Testis (tissue), 3 donors: ENCODE results near the gene COQ2. TPM values are rescaled to one million over a fixed set of nuclear protein-coding genes. Genes with fewer than 3 reads are reported as not detected.

ENCODE experiments used
- DNase-seq: peaks from one replicate; pipeline ENCODE4 v3.0.0-alpha.2; 2019
- H3K27ac ChIP-seq, 2 donors: fragments of 200-600 bp; sonication (generic); one replicate each; pipeline ENCODE4 v1.5.1; 2019
- H3K27me3 ChIP-seq: fragments of 200-600 bp; sonication (generic); one replicate; pipeline ENCODE4 v1.5.1; 2019
- H3K36me3 ChIP-seq: fragments of 200-600 bp; sonication (generic); one replicate; pipeline ENCODE4 v1.5.1; 2017; ENCODE audit warnings: low read depth; ENCODE audit errors: missing control alignments
- H3K4me1 ChIP-seq: fragments of 200-600 bp; sonication (generic); one replicate; pipeline ENCODE4 v1.5.1; 2019
- H3K4me3 ChIP-seq, 2 donors: fragments of 200-600 bp; sonication (generic); one replicate each; pipeline ENCODE4 v1.5.1; 2017 to 2019
- H3K9me3 ChIP-seq: fragments of 200-600 bp; sonication (generic); one replicate; pipeline ENCODE4 v1.5.1; 2017
- POLR2A ChIP-seq: fragments of 450-650 bp; IDR thresholded peaks from one replicate; pipeline ENCODE4 v1.6.1; 2017; ENCODE audit warnings: antibody characterized with exemption, mild to moderate bottlenecking, moderate library complexity
- WGBS, 2 donors: methylation state at CpG; one replicate each; pipeline ENCODE4 v1.1.5; 2018; 5-methylcytosine and 5-hydroxymethylcytosine counted together
- intact Hi-C: fragments of 100-400 bp; cut with DNase I; formaldehyde crosslinking; loops from one replicate; pipeline ENCODE4 v1.15.1; 2023; ENCODE audit warnings: low total_unique reads
- polyA plus RNA-seq: library from polyadenylated mRNA; stranded (reverse); fragments of 350-450 nt; fragmentation: Illumina TruSeq; extraction: RNeasy Lipid Tissue Mini Kit (QIAGEN cat#74804); gene quantifications from one replicate; pipeline ENCODE4 v1.2.3, GENCODE V29; 2014; ENCODE audit warnings: low read depth, low replicate concordance; ENCODE audit not compliant: insufficient read depth
- total RNA-seq, 2 donors: library from RNA; depleted of rRNA; stranded (reverse); fragments of >200 nt; gene quantifications; one replicate each; pipeline ENCODE4 v1.2.3, GENCODE V29; 2016
- TF ChIP-seq, protein P1 (sequence below), 3 experiments: fragments of 450-650 bp in 2 of 3; fragments of 200-600 bp in 1 of 3; sonication (generic) in 1 of 3; IDR thresholded peaks; one replicate each; pipeline ENCODE4 v1.5.1; 2016 to 2019; ENCODE audit warnings: antibody characterized with exemption in 3 of 3, mild to moderate bottlenecking in 2 of 3, moderate library complexity in 1 of 3

The COQ2 gene
- total and polyA plus RNA-seq, 3 donors from 2014 or later = 9.5 to 19.4 (median 18.8) TPM

DNA sequence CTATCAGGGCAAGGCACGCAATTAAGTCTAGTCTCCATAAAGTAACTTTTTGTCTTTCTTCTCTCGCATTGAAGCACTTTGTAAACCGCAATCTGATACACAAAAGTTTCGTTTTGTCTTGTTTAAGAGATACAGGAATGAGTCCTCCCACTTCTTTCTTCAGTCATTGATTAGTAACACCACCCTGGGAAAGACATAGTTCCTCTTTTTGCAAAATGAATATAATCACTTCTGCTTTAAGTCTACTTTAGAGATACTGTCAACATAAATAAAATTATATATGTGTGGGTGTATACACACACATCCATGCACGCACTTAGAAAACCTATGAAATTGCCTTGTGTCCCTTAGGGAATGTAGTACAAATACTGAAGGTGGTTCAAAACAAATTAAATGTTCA, 11.7 kb downstream of the COQ2 start:
- no peaks in the 10 kb centered on the region for H3K36me3 ChIP-seq
- H3K27ac ChIP-seq = no peak overlapping the region
- no peaks in the 10 kb centered on the region for H3K4me1 ChIP-seq
- H3K4me3 ChIP-seq = no peak overlapping the region
- no peaks in the 10 kb centered on the region for H3K9me3 ChIP-seq
- DNase-seq = no peak
- 57 to 67% methylated on average over 5 of the region's 5 CpGs for WGBS, 2 donors
- no peaks in the 10 kb centered on the region for H3K27me3 ChIP-seq
- intact Hi-C loops = no loop called here
- TF ChIP-seq, protein P1, sequence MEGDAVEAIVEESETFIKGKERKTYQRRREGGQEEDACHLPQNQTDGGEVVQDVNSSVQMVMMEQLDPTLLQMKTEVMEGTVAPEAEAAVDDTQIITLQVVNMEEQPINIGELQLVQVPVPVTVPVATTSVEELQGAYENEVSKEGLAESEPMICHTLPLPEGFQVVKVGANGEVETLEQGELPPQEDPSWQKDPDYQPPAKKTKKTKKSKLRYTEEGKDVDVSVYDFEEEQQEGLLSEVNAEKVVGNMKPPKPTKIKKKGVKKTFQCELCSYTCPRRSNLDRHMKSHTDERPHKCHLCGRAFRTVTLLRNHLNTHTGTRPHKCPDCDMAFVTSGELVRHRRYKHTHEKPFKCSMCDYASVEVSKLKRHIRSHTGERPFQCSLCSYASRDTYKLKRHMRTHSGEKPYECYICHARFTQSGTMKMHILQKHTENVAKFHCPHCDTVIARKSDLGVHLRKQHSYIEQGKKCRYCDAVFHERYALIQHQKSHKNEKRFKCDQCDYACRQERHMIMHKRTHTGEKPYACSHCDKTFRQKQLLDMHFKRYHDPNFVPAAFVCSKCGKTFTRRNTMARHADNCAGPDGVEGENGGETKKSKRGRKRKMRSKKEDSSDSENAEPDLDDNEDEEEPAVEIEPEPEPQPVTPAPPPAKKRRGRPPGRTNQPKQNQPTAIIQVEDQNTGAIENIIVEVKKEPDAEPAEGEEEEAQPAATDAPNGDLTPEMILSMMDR (IDR thresholded peaks at IDR 0.05) = no peak
- TF ChIP-seq POLR2A = no peak

DNA sequence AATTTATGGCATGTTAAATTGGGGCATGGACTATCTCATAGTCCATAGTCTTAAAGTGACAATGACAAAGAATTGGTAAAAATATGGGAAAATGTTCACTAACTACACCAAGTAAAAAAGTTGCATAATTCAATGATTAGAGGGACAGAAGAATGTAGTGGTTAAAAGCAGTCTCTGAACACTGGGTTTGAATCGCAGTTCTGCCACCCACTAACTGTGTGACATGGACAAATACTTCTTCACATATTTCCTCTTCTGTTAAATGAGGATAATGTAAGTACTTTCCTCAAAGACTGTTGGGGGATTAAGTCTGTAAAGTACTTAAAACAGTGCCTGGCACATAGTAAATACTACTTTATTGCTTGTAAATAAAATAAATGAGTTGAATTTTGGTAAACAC, 15.3 kb downstream of the COQ2 start:
- H3K27ac ChIP-seq = no peak overlapping the region
- WGBS, 2 donors = 91 to 96% methylated on average over 1 of the region's 1 CpG
- TF ChIP-seq, protein P1 (IDR thresholded peaks at IDR 0.05) = no peak
- no peaks in the 10 kb centered on the region for H3K36me3 ChIP-seq
- no peak overlapping the region for H3K4me3 ChIP-seq
- no peaks in the 10 kb centered on the region for H3K4me1 ChIP-seq
- no peak for DNase-seq
- no peaks in the 10 kb centered on the region for H3K9me3 ChIP-seq
- intact Hi-C loops = no loop called here
- H3K27me3 ChIP-seq = no peaks in the 10 kb centered on the region

- Histone ChIP-seq H3K27ac (no peak overlapping the region), H3K27me3 (no peaks in the 10 kb centered on the region), H3K36me3 (no peaks in the 10 kb centered on the region), H3K4me3 (no peak overlapping the region), H3K4me1 (no peaks in the 10 kb centered on the region), H3K9me3 (no peaks in the 10 kb centered on the region)
- intact Hi-C loops = no loop called here
- 48 to 92% methylated on average over 2 of the region's 2 CpGs for WGBS, 2 donors
- TF ChIP-seq POLR2A = no peak
- TF ChIP-seq, protein P1 (IDR thresholded peaks at IDR 0.05) = no peak
- no peak for DNase-seq
Measured at GRCh38 chr4:83268491-83268890, 16.1 kb downstream of the COQ2 start.

- 92 to 95% methylated on average over 3 of the region's 3 CpGs for WGBS, 2 donors
- no peak overlapping the region for H3K27ac ChIP-seq
- H3K4me1 ChIP-seq = no peaks in the 10 kb centered on the region
- H3K36me3 ChIP-seq = no peaks in the 10 kb centered on the region
- H3K9me3 ChIP-seq = no peaks in the 10 kb centered on the region
- TF ChIP-seq, protein P1 (IDR thresholded peaks at IDR 0.05) = no peak
- TF ChIP-seq POLR2A = no peak
- no peak overlapping the region for H3K4me3 ChIP-seq
- DNase-seq = no peak
- intact Hi-C loops = no loop called here
- no peaks in the 10 kb centered on the region for H3K27me3 ChIP-seq
Measured at GRCh38 chr4:83267830-83268475, 16.6 kb downstream of the COQ2 start.

- 87 to 92% methylated on average over 7 of the region's 7 CpGs for WGBS, 2 donors
- intact Hi-C loops = no loop called here
- DNase-seq = no peak
Measured at GRCh38 chr4:83267121-83267829, 17.3 kb downstream of the COQ2 start.

More at GRCh38 chr4:83267121-83267829, 17.3 kb downstream of the COQ2 start:
- H3K27ac ChIP-seq = no peak overlapping the region
- TF ChIP-seq, protein P1 (IDR thresholded peaks at IDR 0.05) = no peak
- TF ChIP-seq POLR2A = no peak
- no peaks in the 10 kb centered on the region for H3K36me3 ChIP-seq
- H3K4me3 ChIP-seq = no peak overlapping the region
- H3K4me1 ChIP-seq = no peaks in the 10 kb centered on the region
- H3K9me3 ChIP-seq = no peaks in the 10 kb centered on the region
- no peaks in the 10 kb centered on the region for H3K27me3 ChIP-seq
